Measurements from ENCODE around the gene ZYG11A.
A peak's percentile ranks its signal among the peaks of the same experiment; 100 is the strongest.

The ZYG11A gene

DNA sequence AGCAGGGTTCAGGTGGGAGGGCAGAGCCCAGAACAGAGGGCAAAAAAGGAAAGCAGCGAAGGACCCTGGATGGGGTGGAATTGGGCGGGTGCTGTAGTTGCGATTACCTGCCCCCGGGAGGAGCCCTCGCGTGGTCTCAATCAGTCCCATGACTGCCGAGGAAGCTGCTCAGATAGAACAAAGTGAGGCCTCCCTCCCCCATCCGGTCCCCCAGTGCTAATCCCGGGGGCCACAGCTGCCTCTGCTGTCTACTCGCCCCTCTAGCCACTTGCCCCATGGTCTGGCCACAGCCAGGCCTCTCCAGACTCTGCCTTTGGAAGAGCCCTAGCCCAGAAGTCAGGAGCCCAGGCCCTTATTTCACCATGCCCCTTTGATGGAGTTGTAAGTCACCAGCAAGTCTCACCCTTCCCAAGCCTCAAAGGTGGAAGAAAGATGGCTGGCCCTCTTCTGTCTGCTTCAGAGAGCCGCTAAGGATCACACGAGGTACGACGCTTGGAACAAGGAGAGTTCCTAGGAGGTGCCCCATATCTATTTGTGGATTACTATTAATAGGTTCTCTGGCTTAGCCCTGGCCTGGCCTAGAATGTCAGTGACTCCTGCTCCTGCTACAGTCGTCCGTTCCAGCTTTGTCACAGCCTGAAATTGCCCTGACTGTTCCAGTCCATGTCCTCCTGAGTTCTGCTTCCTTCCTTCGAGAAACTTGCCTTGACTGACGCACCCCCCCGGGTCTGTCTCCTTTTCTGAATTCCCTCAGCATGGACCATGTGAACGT is 62.6 kb downstream of the ZYG11A start:
- TF ChIP-seq, protein P1, sequence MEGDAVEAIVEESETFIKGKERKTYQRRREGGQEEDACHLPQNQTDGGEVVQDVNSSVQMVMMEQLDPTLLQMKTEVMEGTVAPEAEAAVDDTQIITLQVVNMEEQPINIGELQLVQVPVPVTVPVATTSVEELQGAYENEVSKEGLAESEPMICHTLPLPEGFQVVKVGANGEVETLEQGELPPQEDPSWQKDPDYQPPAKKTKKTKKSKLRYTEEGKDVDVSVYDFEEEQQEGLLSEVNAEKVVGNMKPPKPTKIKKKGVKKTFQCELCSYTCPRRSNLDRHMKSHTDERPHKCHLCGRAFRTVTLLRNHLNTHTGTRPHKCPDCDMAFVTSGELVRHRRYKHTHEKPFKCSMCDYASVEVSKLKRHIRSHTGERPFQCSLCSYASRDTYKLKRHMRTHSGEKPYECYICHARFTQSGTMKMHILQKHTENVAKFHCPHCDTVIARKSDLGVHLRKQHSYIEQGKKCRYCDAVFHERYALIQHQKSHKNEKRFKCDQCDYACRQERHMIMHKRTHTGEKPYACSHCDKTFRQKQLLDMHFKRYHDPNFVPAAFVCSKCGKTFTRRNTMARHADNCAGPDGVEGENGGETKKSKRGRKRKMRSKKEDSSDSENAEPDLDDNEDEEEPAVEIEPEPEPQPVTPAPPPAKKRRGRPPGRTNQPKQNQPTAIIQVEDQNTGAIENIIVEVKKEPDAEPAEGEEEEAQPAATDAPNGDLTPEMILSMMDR (IDR thresholded peaks at IDR 0.05; ENCODE audit: low read depth, low read length) = peak; percentile 58

DNA sequence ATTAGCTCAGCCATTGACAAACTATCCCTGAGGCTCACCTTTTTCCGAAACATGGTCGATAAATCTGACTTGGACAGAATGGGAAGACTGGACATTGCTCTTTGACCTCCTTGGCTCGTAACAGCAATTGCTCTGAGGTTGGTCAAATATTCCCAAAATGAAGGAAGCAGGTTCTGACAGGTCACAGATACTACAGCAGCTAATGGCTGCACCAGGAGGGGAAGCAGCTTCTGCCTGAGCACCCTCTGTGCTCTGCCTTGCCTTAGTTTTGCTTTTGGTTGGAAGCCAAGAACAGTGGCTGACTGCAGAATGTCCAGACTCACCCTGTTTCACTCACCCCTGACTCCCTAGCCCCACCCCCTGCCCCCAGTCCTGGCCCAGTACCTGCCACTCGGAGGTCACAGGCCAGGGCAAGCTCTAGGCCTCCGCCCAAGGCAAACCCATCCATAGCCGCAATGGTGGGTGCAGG is 63.6 kb downstream of the ZYG11A start:
- H3K4me3 ChIP-seq (ENCODE audit: low read depth, low read length) = no peak overlapping the region
- TF ChIP-seq, protein P1 (IDR thresholded peaks at IDR 0.05; ENCODE audit: low read depth, low read length) = no peak

More for the DNA sequence above, 62.6 kb downstream of the ZYG11A start:
- H3K4me3 ChIP-seq (ENCODE audit: low read depth, low read length) = no peak overlapping the region

DNA sequence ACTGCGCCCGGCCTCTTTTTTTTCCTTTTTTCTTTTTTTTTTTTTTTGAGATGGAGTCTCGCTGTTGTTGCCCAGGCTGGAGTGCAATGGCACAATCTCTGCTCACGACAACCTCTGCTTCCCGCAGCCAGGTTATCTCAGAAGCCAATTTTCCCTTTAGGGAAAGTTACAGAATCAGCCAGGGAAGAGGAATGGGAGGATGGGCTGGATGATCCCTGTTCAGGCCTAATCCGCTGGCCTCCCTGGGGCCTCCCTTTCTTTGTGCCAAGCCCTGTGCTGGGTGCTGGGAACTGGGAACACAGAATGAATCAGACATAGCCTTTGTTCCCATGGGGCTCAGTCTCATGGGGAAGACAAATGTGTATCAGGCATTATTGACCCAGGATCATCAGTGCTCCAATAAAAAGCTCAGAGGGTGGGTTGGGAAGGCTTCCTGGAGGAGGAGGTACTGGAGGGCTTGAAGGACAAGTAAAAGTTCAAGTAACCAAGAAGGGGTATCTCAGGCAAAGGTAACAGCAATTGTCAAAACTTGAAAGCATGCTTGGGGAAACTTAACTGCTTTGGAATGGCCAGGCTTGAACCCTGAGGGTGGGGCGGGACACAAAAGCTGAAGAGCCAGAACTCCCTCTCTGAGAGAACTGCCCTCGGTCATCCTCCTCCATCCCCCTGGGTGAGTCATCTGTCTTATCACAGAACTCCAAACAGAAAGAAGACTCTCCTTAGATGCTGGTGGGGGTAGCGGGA is 64.7 kb downstream of the ZYG11A start:
- no peak overlapping the region for H3K4me3 ChIP-seq (ENCODE audit: low read depth, low read length)
- TF ChIP-seq, protein P1 (IDR thresholded peaks at IDR 0.05; ENCODE audit: low read depth, low read length) = no peak

- TF ChIP-seq, protein P1 (IDR thresholded peaks at IDR 0.05; ENCODE audit: low read depth, low read length) = no peak
Observed at GRCh38 chr1:52907812-52908153, 65.2 kb downstream of the ZYG11A start.

GRCh38 chr1:52911541-52911940 is 69.0 kb downstream of the ZYG11A start:
- TF ChIP-seq, protein P1 (IDR thresholded peaks at IDR 0.05; ENCODE audit: low read depth, low read length) = no peak
- no peak overlapping the region for H3K4me3 ChIP-seq (ENCODE audit: low read depth, low read length)

More at GRCh38 chr1:52907812-52908153, 65.2 kb downstream of the ZYG11A start:
- H3K4me3 ChIP-seq (ENCODE audit: low read depth, low read length) = no peak overlapping the region

GRCh38 chr1:52913014-52913413 is 70.5 kb downstream of the ZYG11A start:
- H3K4me3 ChIP-seq (ENCODE audit: low read depth, low read length) = no peak overlapping the region
- TF ChIP-seq, protein P1 (IDR thresholded peaks at IDR 0.05; ENCODE audit: low read depth, low read length) = no peak

DNA sequence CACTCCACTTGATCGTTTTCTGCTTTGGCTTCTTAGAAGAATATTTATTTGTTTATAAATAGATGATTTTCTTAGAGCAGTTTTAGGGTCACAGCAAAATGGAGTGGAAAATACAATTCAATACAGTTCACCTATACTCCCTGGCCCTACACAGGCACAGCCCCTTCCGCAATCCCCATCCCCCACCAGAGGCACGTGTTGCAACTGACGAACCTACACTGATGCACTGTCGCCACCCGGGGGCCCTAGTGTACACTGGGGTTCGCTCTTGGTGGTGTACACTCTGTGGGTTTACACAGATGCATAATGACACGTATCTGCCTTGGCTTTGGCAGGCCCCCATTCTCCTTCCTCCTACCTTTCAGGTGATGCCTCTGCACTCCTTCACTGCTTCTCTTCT is 71.0 kb downstream of the ZYG11A start:
- TF ChIP-seq, protein P1 (IDR thresholded peaks at IDR 0.05; ENCODE audit: low read depth, low read length) = no peak
- H3K4me3 ChIP-seq (ENCODE audit: low read depth, low read length) = no peak overlapping the region
